K562 (cell line): ENCODE data around the gene C1QTNF12. TPM values are rescaled to one million over a fixed set of nuclear protein-coding genes. Genes with fewer than 3 reads are reported as not detected.
A peak's percentile ranks its signal among the peaks of the same experiment; 100 is the strongest.

ENCODE experiments used
- ATAC-seq: fragments of 200-7000 bp; cut with Tn5 transposase; 3 replicates; pipeline ENCODE4 v1.9.1; 2020; ENCODE audit warnings: moderate library complexity
- BruUV-seq: library from RNA; stranded (reverse); fragments of 400-500 nt; replicated peaks from 2 replicates; lab custom pipeline; 2021; lab: Mats Ljungman, UMichigan
- CTCF ChIA-PET: fragments of 300-600 bp; formaldehyde crosslinking; extraction: SDS; loops from one replicate; lab custom pipeline; 2021; ENCODE audit warnings: low intra/inter-chr PET ratio; lab: Yijun Ruan, JAX
- POLR2A ChIA-PET: fragments of 300-600, 350-650 bp; sonication (Branson Sonifier 250); formaldehyde crosslinking; extraction: SDS; loops from one replicate; lab custom pipeline; 2021; ENCODE audit warnings: antibody characterized with exemption, inconsistent platforms; lab: Yijun Ruan, JAX
- DNase-seq, 4 experiments: peaks; one replicate each; pipeline versions ENCODE4 v3.0.0 to v3.0.0-alpha.2; 2011 to 2018; ENCODE audit warnings: low spot score in 3 of 4, mixed read lengths in 3 of 4; ENCODE audit errors: extremely low read depth in 1 of 4
- FAIRE-seq: peaks from 2 replicates; lab custom pipeline; 2011; peaks lifted over from hg19 to GRCh38; lab: Jason Lieb, UNC
- H2AFZ ChIP-seq: 2 replicates; pipeline ENCODE4 v1.6.0; 2011; ENCODE audit warnings: low read depth, low read length, control low read depth, inconsistent platforms
- H3K27ac ChIP-seq: fragments of 200-600 bp; 3 replicates; pipeline ENCODE4 v1.8.0; 2011; ENCODE audit warnings: low read depth, mild to moderate bottlenecking, control low read depth, inconsistent platforms, low read length, moderate library complexity, mixed read lengths; ENCODE audit errors: extremely low read depth
- H3K27me3 ChIP-seq, 2 experiments: fragments of 300-600 bp in 1 of 2; 2 replicates in 1 of 2; 3 replicates in 1 of 2; pipeline versions ENCODE4 v1.6.0 to v1.8.0; 2011; ENCODE audit warnings: inconsistent platforms in 2 of 2, low read length in 2 of 2, mild to moderate bottlenecking in 1 of 2, mixed read lengths in 1 of 2, moderate library complexity in 1 of 2; ENCODE audit not compliant: control insufficient read depth in 2 of 2, insufficient read depth in 2 of 2
- H3K36me3 ChIP-seq: fragments of 300-600 bp; 3 replicates; pipeline ENCODE4 v1.8.0; 2011; ENCODE audit warnings: mild to moderate bottlenecking, low read length, inconsistent platforms; ENCODE audit not compliant: control insufficient read depth, insufficient read depth
- H3K4me1 ChIP-seq, 2 experiments: fragments of 200-600 bp in 1 of 2; replicated peaks in 1 of 2; 2 replicates in 1 of 2; 3 replicates in 1 of 2; pipeline versions ENCODE4 v1.5.1 to v1.8.0; 2011; ENCODE audit warnings: inconsistent platforms in 2 of 2, low read length in 2 of 2, mild to moderate bottlenecking in 1 of 2, mixed read lengths in 1 of 2, moderate library complexity in 1 of 2; ENCODE audit not compliant: control insufficient read depth in 2 of 2, insufficient read depth in 2 of 2
- H3K4me2 ChIP-seq: 2 replicates; pipeline ENCODE4 v1.6.1; 2011; ENCODE audit warnings: low read length, control low read depth, inconsistent platforms, mixed read lengths; ENCODE audit not compliant: insufficient read depth
- H3K4me3 ChIP-seq: fragments of 200-600 bp; sonication (generic), shearing (Covaris generic); 2 replicates; pipeline ENCODE4 v1.5.1; 2016; ENCODE audit warnings: control low read depth, inconsistent platforms
- H3K79me2 ChIP-seq: fragments of 200-600 bp; 3 replicates; pipeline ENCODE4 v1.8.0; 2011; ENCODE audit warnings: low read length, inconsistent platforms; ENCODE audit not compliant: control insufficient read depth, insufficient read depth
- H3K9ac ChIP-seq, 2 experiments: 2 replicates each; pipeline versions ENCODE4 v1.6.0 to v1.6.1; 2011; ENCODE audit warnings: low read depth in 2 of 2, low read length in 2 of 2, control low read depth in 1 of 2, inconsistent platforms in 1 of 2, mild to moderate bottlenecking in 1 of 2, mixed read lengths in 1 of 2; ENCODE audit not compliant: insufficient read depth in 1 of 2
- H3K9me1 ChIP-seq: one replicate; pipeline ENCODE4 v1.6.0; 2011; ENCODE audit warnings: inconsistent platforms, mild to moderate bottlenecking, low read length, moderate library complexity; ENCODE audit not compliant: control insufficient read depth, insufficient read depth
- H3K9me3 ChIP-seq: replicated peaks from 2 replicates; pipeline ENCODE4 v1.5.1; 2011; ENCODE audit warnings: low read depth, low read length, inconsistent platforms; ENCODE audit not compliant: control insufficient read depth, insufficient read depth
- H4K20me1 ChIP-seq: replicated peaks from 2 replicates; pipeline ENCODE4 v1.6.1; 2011; ENCODE audit warnings: low read length, inconsistent platforms, mixed read lengths; ENCODE audit not compliant: control insufficient read depth, insufficient read depth
- CEBPG ChIP-seq, 3 experiments: fragments of 200-800 bp in 1 of 3; sonication (Bioruptor generic) in 1 of 3; sonication (generic) in 1 of 3; formaldehyde crosslinking in 1 of 3; IDR thresholded peaks in 2 of 3; conservative IDR thresholded peaks in 1 of 3; 2 replicates each; pipeline versions ENCODE4 v1.6.1 to v1.8.0; 2016 to 2022; ENCODE audit warnings: missing compliant biosample characterization in 2 of 3, missing genetic modification characterization in 2 of 3, mild to moderate bottlenecking in 1 of 3, missing genetic modification reagents in 1 of 3
- CHD2 ChIP-seq: IDR thresholded peaks from 2 replicates; pipeline ENCODE4 v1.6.1; 2011; ENCODE audit warnings: low read depth, low read length
- COPS2 ChIP-seq: fragments of 450-650 bp; conservative IDR thresholded peaks from 2 replicates; pipeline ENCODE4 v1.6.1; 2016; ENCODE audit warnings: mild to moderate bottlenecking, moderate library complexity
- CTBP1 ChIP-seq: fragments of 450-650 bp; IDR thresholded peaks from 2 replicates; pipeline ENCODE4 v1.6.1; 2016; ENCODE audit warnings: borderline replicate concordance
- E2F1 ChIP-seq: sonication (generic); formaldehyde crosslinking; IDR thresholded peaks from 2 replicates; pipeline ENCODE4 v1.8.1; 2023; ENCODE audit warnings: mild to moderate bottlenecking, missing genetic modification reagents, moderate library complexity
- POLR2G ChIP-seq: fragments of 200-400 bp; formaldehyde crosslinking; IDR thresholded peaks from 2 replicates; pipeline ENCODE4 v1.6.1; 2017; ENCODE audit warnings: low read depth, mild to moderate bottlenecking, antibody characterized with exemption, low read length, moderate library complexity
- RFX1 ChIP-seq: fragments of 450-650 bp; IDR thresholded peaks from 2 replicates; pipeline ENCODE4 v1.6.1; 2016; ENCODE audit warnings: mild to moderate bottlenecking, moderate library complexity
- SMARCC2 ChIP-seq: fragments of 450-650 bp; IDR thresholded peaks from 2 replicates; pipeline ENCODE4 v1.6.1; 2017; ENCODE audit warnings: antibody characterized with exemption, moderate library complexity, mild to moderate bottlenecking, low read depth
- STAG1 ChIP-seq: sonication (generic); formaldehyde crosslinking; IDR thresholded peaks from 2 replicates; pipeline ENCODE4 v1.5.0; 2020; ENCODE audit warnings: missing genetic modification reagents, borderline replicate concordance
- TFAM ChIP-seq: fragments of 250-450 bp; sonication (Bioruptor Pico); conservative IDR thresholded peaks from 2 replicates; pipeline ENCODE4 v1.5.0; 2021; ENCODE audit warnings: mild to moderate bottlenecking, moderate library complexity
- ZBTB33 ChIP-seq: sonication (generic); formaldehyde crosslinking; IDR thresholded peaks from 2 replicates; pipeline ENCODE4 v1.8.1; 2023; ENCODE audit warnings: mild to moderate bottlenecking, missing genetic modification reagents
- ZBTB43 ChIP-seq: sonication (generic); formaldehyde crosslinking; IDR thresholded peaks from 2 replicates; pipeline ENCODE4 v1.8.0; 2023; ENCODE audit warnings: mild to moderate bottlenecking, missing genetic modification reagents
- ZNF41 ChIP-seq: fragments of 250-450 bp; sonication (Bioruptor Pico); conservative IDR thresholded peaks from 2 replicates; pipeline ENCODE4 v1.4.0; 2020; ENCODE audit warnings: mild to moderate bottlenecking
- ZNF76 ChIP-seq: fragments of 250-450 bp; sonication (Bioruptor Pico); IDR thresholded peaks from 2 replicates; pipeline ENCODE4 v1.4.0; 2020; ENCODE audit warnings: mild to moderate bottlenecking, moderate library complexity, borderline replicate concordance
- WGBS: fragments of 100-300 bp; shearing (Covaris generic); methylation state at CpG from one replicate; pipeline ENCODE4 v1.1.6; 2016; ENCODE audit warnings: low coverage, mixed read lengths; ENCODE audit not compliant: insufficient coverage; ENCODE audit errors: missing lambda C conversion rate; 5-methylcytosine and 5-hydroxymethylcytosine counted together
- in situ Hi-C: fragments of 300-500 bp; cut with MboI; formaldehyde crosslinking; loops from 4 replicates; pipeline ENCODE4 v1.15.0; 2018; ENCODE audit warnings: inconsistent platforms, mixed read lengths
- intact Hi-C: fragments of 100-400 bp; cut with micrococcal nuclease; formaldehyde crosslinking; loops from 2 replicates; pipeline ENCODE4 v1.14.2; 2022
- polyA plus RNA-seq, 8 experiments: library from polyadenylated mRNA; depleted of rRNA in 4 of 8; stranded (reverse) in 5 of 8; unstranded in 3 of 8; fragments of >200 nt; fragmentation: Nextera tagmentation in 2 of 8; fragmentation: Illumina TruSeq in 1 of 8; extraction: Ambion mirVana in 2 of 8; extraction: Trizol in 1 of 8; gene quantifications; 2 replicates each; pipeline versions ENCODE4 v1.2.1 to v1.2.3, GENCODE V29; 2011 to 2014; ENCODE audit warnings: inconsistent platforms in 1 of 8, missing spikeins in 1 of 8
- total RNA-seq, 7 experiments: library from RNA; depleted of rRNA in 6 of 7; stranded (reverse); fragments of >200 nt in 6 of 7; fragmentation: Illumina TruSeq in 2 of 7; extraction: Trizol in 2 of 7; gene quantifications; 2 replicates each; pipeline versions ENCODE4 v1.2.1 to v1.2.3, GENCODE V29; 2011 to 2021; ENCODE audit warnings: low replicate concordance in 1 of 7

The C1QTNF12 gene
- total and polyA plus RNA-seq, 9 of the 15 experiments (the other 6 are each of a cell fraction or from before 2014, with no cell fraction given) = 0.11 to 4.3 (median 0.93) TPM; not detected in 3

- intact Hi-C loops = no loop called here
- CTCF ChIA-PET = interaction anchor here (1.1 kb wide), 1 partner anchor 118 kb away, joined by 3 read pairs; no protein-coding TSS in a partner anchor
- 77% methylated on average over 44 of the region's 48 CpGs for WGBS
- Histone ChIP-seq H3K9me1 (no peaks in the 10 kb centered on the region), H3K4me1 (peaks cover 0 to 94% of the 10 kb centered on the region in 2 experiments; a peak in 3 of 5 replicates), H3K27ac (no peak overlapping the region), H3K9me3 (peaks cover 5% of the 10 kb centered on the region; the same call in 1 of the 2 replicates), H3K9ac (no peak overlapping the region), H3K36me3 (peaks cover 12% of the 10 kb centered on the region; the same call in 1 of the 3 replicates), H3K4me2 (no peak overlapping the region), H2AFZ (no peak overlapping the region), H3K4me3 (no peak overlapping the region), H3K27me3 (no peaks in the 10 kb centered on the region), H3K79me2 (peaks cover 20% of the 10 kb centered on the region), H4K20me1 (no peaks in the 10 kb centered on the region)
- no TSS peak for BruUV-seq
- DNase-seq (no peak), FAIRE-seq (no peak), ATAC-seq (no peak; the same call in 2 of the 3 replicates)
- in situ Hi-C loops = no loop called here
- POLR2A ChIA-PET = interaction anchor here (0.8 to 1.1 kb wide), 4 partner anchors 8 to 157 kb away, joined by 3 to 5 read pairs (median 4); no protein-coding TSS in a partner anchor
- TF ChIP-seq POLR2G (peak; percentile 61), TFAM (CRISPR knock-in tag) (no peak), ZNF41 (CRISPR knock-in tag) (no peak), COPS2 (no peak), STAG1 (no peak), ZNF76 (no peak), CTBP1 (no peak), E2F1 (CRISPR knock-in tag) (no peak), CEBPG (CRISPR knock-in tag; IDR thresholded peaks at IDR 0.05) (no peak), CEBPG (tag; conservative IDR thresholded peaks at IDR 0.05 in 1 of 2, IDR thresholded peaks at IDR 0.05 in 1 of 2) (no peak), CHD2 (no peak), RFX1 (no peak), ZBTB43 (CRISPR knock-in tag) (no peak), SMARCC2 (no peak), ZBTB33 (CRISPR knock-in tag) (peak; percentile 69)
These were observed 8.4 kb downstream of the C1QTNF12 start for GRCh38 chr1:1237874-1238701.
